Neural cell (in vitro differentiated cells): ENCODE measurements around the gene RBMS3.

Source experiments
- CTCF ChIP-seq: fragments of 450-650 bp; IDR thresholded peaks from 2 replicates; pipeline ENCODE4 v1.5.1; 2014; ENCODE audit warnings: antibody characterized with exemption, mild to moderate bottlenecking, moderate library complexity; ENCODE audit not compliant: poor library complexity, severe bottlenecking
- EZH2 ChIP-seq: fragments of 200-600, 300-800 bp; shearing (Covaris generic), sonication (generic); IDR thresholded peaks from 2 replicates; pipeline ENCODE4 v1.6.1; 2014; ENCODE audit warnings: antibody characterized with exemption, low read length, borderline replicate concordance, mild to moderate bottlenecking; ENCODE audit not compliant: insufficient read depth, poor library complexity, severe bottlenecking
- MXI1 ChIP-seq: fragments of 450-650 bp; conservative IDR thresholded peaks from 2 replicates; pipeline ENCODE4 v1.6.1; 2014; ENCODE audit warnings: antibody characterized with exemption, mild to moderate bottlenecking; ENCODE audit not compliant: poor library complexity, severe bottlenecking
- POLR2AphosphoS5 ChIP-seq: IDR thresholded peaks from 2 replicates; pipeline ENCODE4 v1.6.1; 2012
- RAD21 ChIP-seq: fragments of 450-650 bp; conservative IDR thresholded peaks from 2 replicates; pipeline ENCODE4 v1.6.1; 2014; ENCODE audit warnings: antibody characterized with exemption, mild to moderate bottlenecking, moderate library complexity
- REST ChIP-seq: IDR thresholded peaks from 2 replicates; pipeline ENCODE4 v1.6.1; 2012; ENCODE audit warnings: borderline replicate concordance
- TAF1 ChIP-seq: IDR thresholded peaks from 2 replicates; pipeline ENCODE4 v1.6.1; 2012; ENCODE audit warnings: low read depth

GRCh38 chr3:29318251-29318650, 37.4 kb downstream of the RBMS3 start:
- TF ChIP-seq CTCF: no peak
- TF ChIP-seq EZH2: no peak
- TF ChIP-seq TAF1: no peak
- no peak for TF ChIP-seq REST
- no peak for TF ChIP-seq POLR2AphosphoS5
- TF ChIP-seq RAD21: no peak
- no peak for TF ChIP-seq MXI1
